Activated naive CD4-positive, alpha-beta T cell treated with anti-CD3 and anti-CD28 coated beads, Interleukin-2, amount 50 U/mL, for 72 hours (primary cell): ENCODE measurements around the gene KIF16B. TPM values are rescaled to one million over a fixed set of nuclear protein-coding genes. Genes with fewer than 3 reads are reported as not detected.

Experiments used
- ATAC-seq, 2 donors: fragments of 150-1000 bp; cut with Tn5 transposase; 2 replicates each; pipeline ENCODE4 v1.10.0; 2021; ENCODE audit warnings: mild to moderate bottlenecking in 2 of 2, moderate library complexity in 2 of 2
- DNase-seq, 2 donors: peaks; one replicate each; pipeline ENCODE4 v3.0.0; 2021 to 2022; ENCODE audit warnings: low spot score in 2 of 2
- H3K27ac Mint-ChIP-seq, 2 donors: one replicate each; pipeline ENCODE4 v1.8.0; 2022; ENCODE audit warnings: mild to moderate bottlenecking in 2 of 2, mixed read lengths in 2 of 2
- H3K36me3 Mint-ChIP-seq, 2 donors: one replicate each; pipeline ENCODE4 v1.8.0; 2022; ENCODE audit warnings: mixed read lengths in 2 of 2
- H3K9me3 Mint-ChIP-seq, 2 donors: one replicate each; pipeline ENCODE4 v1.8.0; 2022; ENCODE audit warnings: mixed read lengths in 2 of 2
- total RNA-seq, 2 donors: library from RNA; stranded (reverse); gene quantifications; one replicate each; pipeline ENCODE4 v1.2.3, GENCODE V29; 2022

Gene KIF16B
- 1 to 10 TPM; 8.3 to 8.9 TPM for total RNA-seq

DNA sequence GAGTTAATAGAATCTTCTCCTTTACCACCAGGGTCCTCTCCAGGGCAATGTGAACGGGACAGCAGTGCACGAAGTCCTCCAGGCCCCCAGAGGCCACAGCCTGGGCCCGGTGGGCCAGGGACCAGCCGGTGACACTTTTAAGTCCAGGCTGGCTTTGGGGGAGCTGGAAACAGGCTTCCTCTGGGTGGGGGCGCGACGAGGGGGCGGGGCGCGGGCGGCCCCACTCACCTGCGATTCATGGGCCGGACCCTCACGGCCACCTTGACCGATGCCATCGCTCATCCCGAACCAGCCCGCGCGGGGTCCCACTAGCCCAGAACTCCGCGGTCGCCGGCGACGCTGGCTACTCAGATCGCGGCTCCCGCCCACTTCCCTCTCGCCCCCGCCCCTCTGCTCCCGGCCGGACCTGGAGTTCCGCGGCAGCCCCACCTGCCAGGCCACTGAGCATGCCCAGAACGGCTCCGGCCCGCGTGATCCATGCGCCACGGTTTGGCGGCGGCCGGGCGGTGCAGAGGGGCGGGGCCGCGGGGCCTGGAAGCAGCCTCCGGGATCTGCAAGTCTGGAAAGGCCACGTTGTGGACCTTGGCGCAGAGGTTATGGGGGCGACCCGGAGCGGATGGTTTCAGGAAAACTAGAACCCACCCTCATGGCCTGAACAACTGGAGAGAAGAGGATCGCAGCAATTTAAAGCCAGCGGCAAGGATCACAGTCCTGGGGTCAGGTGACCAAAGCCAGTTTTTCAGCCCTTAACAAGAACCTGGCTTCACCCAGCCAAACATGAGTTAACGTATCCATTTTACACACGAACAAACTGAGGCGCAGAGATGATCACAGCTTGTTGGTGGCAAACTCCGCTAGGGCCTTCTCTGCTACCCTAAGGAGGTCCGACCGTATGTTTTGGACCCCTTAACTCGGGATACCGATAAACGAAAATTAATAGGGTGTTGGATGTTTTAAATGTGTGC, at the start of gene KIF16B:
TSS of gene KIF16B (minus strand) at position 448 of the 965 bp plus-strand sequence. CDS start at position 275, 173 bp downstream.
- Mint-ChIP-seq H3K9me3 (no peaks in the 10 kb centered on the region), H3K36me3 (peaks cover 0 to 5% of the 10 kb centered on the region in 2 donors), H3K27ac (peak within 1 kb of the TSS; percentile 44 to 86)
- peak; percentile 81 to 89 for ATAC-seq
- DNase-seq, result peak; percentile 90 to 96

DNA sequence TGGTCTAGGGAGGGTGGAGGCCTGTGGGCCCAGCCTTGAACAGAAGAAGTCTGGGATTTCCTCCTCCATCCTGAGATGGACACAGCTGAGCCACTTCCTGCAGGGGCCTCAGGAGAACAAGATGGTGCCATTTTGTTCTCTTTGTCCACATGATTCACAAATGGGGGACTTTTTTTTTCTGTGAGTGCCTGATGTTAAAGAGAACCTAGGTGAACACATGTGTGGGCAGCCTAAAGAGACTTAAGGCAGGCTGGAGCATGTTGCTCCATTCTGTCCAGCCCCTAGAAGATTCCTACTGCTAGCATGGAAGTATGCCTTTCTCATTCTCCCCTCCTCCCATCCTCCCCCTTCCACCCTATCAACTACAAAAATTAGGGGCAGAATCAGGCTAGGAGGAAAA, 49.3 kb upstream of the KIF16B start:
- peaks cover 0 to 3% of the 10 kb centered on the region in 2 donors for H3K9me3 Mint-ChIP-seq
- peaks cover 0 to 6% of the 10 kb centered on the region in 2 donors for H3K36me3 Mint-ChIP-seq
- DNase-seq (no peak), ATAC-seq (no peak)
- H3K27ac Mint-ChIP-seq, result no peak overlapping the region

GRCh38 chr20:16621435-16622141, 48.3 kb upstream of the KIF16B start:
- ATAC-seq, result no peak
- DNase-seq, result no peak
- peaks cover 3 to 16% of the 10 kb centered on the region in 2 donors for H3K36me3 Mint-ChIP-seq

GRCh38 chr20:16620961-16621360, 47.7 kb upstream of the KIF16B start:
- Mint-ChIP-seq H3K36me3 (peaks cover 6 to 18% of the 10 kb centered on the region in 2 donors), H3K27ac (no peak overlapping the region), H3K9me3 (peaks cover 6 to 12% of the 10 kb centered on the region in 2 donors)
- ATAC-seq, result no peak
- DNase-seq, result no peak

More at GRCh38 chr20:16621435-16622141, 48.3 kb upstream of the KIF16B start:
- no peak overlapping the region for H3K27ac Mint-ChIP-seq
- peaks cover 3 to 9% of the 10 kb centered on the region in 2 donors for H3K9me3 Mint-ChIP-seq

- ATAC-seq, result no peak
These were observed 46.7 kb upstream of the KIF16B start for GRCh38 chr20:16619953-16620352.

GRCh38 chr20:16617056-16617455, 43.8 kb upstream of the KIF16B start:
- Mint-ChIP-seq H3K27ac (no peak overlapping the region), H3K9me3 (peaks cover 6 to 8% of the 10 kb centered on the region in 2 donors), H3K36me3 (peaks cover 6 to 15% of the 10 kb centered on the region in 2 donors)
- ATAC-seq (no peak), DNase-seq (no peak)

More at GRCh38 chr20:16619953-16620352, 46.7 kb upstream of the KIF16B start:
- Mint-ChIP-seq H3K36me3 (peaks cover 6 to 18% of the 10 kb centered on the region in 2 donors), H3K9me3 (peaks cover 6 to 12% of the 10 kb centered on the region in 2 donors), H3K27ac (peak overlapping the region in 1 of 2 donors; percentile 1)
- DNase-seq, result no peak

GRCh38 chr20:16616317-16616716, 43.1 kb upstream of the KIF16B start:
- DNase-seq (no peak), ATAC-seq (no peak)
- Mint-ChIP-seq H3K27ac (no peak overlapping the region), H3K36me3 (peaks cover 6 to 15% of the 10 kb centered on the region in 2 donors), H3K9me3 (peaks cover 6 to 8% of the 10 kb centered on the region in 2 donors)

- ATAC-seq (no peak), DNase-seq (no peak)
- H3K27ac Mint-ChIP-seq, result no peak overlapping the region
- peaks cover 6 to 15% of the 10 kb centered on the region in 2 donors for H3K36me3 Mint-ChIP-seq
- H3K9me3 Mint-ChIP-seq, result peaks cover 6 to 8% of the 10 kb centered on the region in 2 donors
These were observed 42.0 kb upstream of the KIF16B start for GRCh38 chr20:16615199-16615598.

DNA sequence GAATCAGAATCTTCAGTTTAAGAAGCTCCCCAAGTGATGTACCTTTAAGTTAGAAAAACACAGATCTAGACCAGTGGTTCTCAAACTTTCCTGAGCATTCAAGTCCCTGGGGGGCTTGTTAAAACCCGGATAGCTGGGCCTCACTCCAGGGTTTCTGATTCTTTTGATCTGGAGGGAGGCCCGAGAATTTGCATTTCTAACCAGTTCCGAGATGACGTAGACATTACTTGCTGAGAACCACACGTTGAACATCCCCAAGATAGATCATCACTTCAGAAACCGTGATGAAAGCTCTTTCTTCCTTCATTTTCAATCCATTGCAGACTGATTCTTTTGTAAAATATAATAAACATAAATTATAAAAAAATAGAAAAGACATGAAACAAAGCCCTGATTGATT, 40.7 kb upstream of the KIF16B start:
- H3K27ac Mint-ChIP-seq, result no peak overlapping the region
- peaks cover 6 to 15% of the 10 kb centered on the region in 2 donors for H3K36me3 Mint-ChIP-seq
- no peak for DNase-seq
- ATAC-seq, result no peak
- peaks cover 6 to 8% of the 10 kb centered on the region in 2 donors for H3K9me3 Mint-ChIP-seq

DNA sequence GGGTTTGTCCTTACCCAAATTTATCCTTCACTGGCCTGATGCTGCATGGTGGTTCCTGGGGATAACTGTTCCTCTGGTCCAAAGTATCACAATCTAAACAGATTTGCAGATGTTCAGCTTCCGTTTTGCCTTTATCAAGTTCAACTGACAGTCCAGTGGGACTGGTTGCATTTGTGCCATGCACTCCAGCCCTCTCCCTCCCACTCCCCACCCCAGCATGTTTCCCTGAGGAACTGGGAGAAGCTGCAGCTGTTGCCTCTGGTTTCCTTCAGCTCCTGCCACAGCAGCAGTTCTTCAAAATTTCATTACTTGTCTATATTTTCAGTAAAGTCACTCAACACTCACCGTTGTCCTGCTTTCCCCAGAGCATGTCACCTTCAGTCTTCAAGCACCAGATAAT, 39.5 kb upstream of the KIF16B start:
- H3K27ac Mint-ChIP-seq, result no peak overlapping the region
- no peak for DNase-seq
- peaks cover 6 to 14% of the 10 kb centered on the region in 2 donors for H3K36me3 Mint-ChIP-seq
- no peak for ATAC-seq
- H3K9me3 Mint-ChIP-seq, result peaks cover 6 to 8% of the 10 kb centered on the region in 2 donors

- no peak overlapping the region for H3K27ac Mint-ChIP-seq
These were observed 38.6 kb upstream of the KIF16B start for GRCh38 chr20:16611817-16612216.

DNA sequence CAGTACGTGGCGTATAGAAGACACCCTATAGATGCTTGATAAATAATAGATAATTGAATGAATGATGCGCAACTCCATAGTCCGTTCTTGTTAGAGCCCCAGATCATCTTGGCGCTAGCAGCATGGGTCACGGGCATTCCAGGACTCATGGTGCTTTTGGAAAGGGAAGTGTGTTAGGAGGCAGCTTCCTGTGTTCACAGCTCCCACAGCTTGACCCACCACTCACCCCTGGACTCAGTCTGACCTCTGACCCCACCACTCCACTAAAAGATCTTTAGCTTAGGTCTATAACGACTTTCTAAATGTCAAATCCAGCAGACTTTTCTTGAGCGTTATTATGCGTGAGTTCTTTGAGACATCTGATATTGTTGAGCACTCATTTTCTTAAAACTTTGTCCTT, 35.8 kb upstream of the KIF16B start:
- ATAC-seq (no peak), DNase-seq (no peak)
- Mint-ChIP-seq H3K9me3 (no peaks in the 10 kb centered on the region), H3K27ac (no peak overlapping the region), H3K36me3 (no peaks in the 10 kb centered on the region)

More at GRCh38 chr20:16611817-16612216, 38.6 kb upstream of the KIF16B start:
- H3K36me3 Mint-ChIP-seq, result peaks cover 5% of the 10 kb centered on the region in 2 donors
- DNase-seq, result no peak
- H3K9me3 Mint-ChIP-seq, result peaks cover 5% of the 10 kb centered on the region in 2 donors
- no peak for ATAC-seq

GRCh38 chr20:16608277-16608650, 35.0 kb upstream of the KIF16B start:
- DNase-seq, result no peak
- no peaks in the 10 kb centered on the region for H3K9me3 Mint-ChIP-seq
- H3K27ac Mint-ChIP-seq, result no peak overlapping the region
- no peak for ATAC-seq
- H3K36me3 Mint-ChIP-seq, result no peaks in the 10 kb centered on the region

GRCh38 chr20:16607364-16608276, 34.4 kb upstream of the KIF16B start:
- Mint-ChIP-seq H3K36me3 (no peaks in the 10 kb centered on the region), H3K9me3 (no peaks in the 10 kb centered on the region), H3K27ac (no peak overlapping the region)
- no peak for ATAC-seq
- no peak for DNase-seq

DNA sequence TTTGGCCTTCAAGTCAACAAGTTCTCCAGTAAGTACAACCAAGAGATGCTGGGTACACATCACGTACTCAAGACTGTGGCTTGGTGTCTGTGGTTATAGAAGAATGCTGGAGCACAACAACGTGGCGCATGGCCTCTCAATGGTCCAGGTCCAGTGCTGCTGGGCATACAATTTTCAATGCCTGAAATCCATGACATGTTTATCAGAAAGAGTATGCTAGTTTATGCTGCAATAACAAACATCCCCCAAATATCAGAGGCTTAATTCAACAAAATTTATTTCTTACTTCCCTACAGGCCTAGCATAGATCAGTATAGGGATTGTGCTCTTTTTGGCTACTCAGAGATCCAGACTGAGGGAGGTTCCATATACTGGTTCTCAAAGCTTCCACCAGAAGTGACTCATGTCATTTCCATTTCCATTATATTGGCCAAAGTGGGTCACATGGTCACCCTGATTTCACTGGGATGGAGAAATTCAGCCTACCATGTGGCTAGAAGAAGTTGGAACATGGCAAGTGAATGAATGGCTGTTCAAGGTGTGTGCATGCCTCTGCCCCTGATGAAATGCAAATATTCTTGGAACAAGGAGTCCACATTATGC, 33.3 kb upstream of the KIF16B start:
- H3K27ac Mint-ChIP-seq, result no peak overlapping the region

DNA sequence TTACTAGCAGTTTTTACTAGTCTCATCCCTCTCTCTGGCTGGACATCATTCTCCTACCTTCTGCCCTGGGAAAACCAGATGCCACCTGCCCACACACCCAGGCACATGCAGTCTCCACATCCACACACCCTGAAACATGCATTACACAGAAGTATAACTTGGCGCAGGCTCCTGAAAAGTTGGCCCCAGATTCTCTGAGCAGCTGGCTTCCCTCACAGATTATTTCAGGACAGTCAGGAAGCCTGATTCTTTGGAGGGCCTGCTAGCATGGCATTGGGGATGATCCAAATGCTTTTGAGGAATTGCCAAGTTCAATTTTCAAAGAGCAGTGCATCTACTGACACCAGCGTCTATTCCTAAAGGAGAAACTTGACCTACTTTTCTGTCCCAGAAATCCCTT, 27.8 kb upstream of the KIF16B start:
- Mint-ChIP-seq H3K27ac (no peak overlapping the region), H3K9me3 (no peaks in the 10 kb centered on the region), H3K36me3 (no peaks in the 10 kb centered on the region)
- DNase-seq (no peak), ATAC-seq (no peak)

More for the DNA sequence above, 33.3 kb upstream of the KIF16B start:
- ATAC-seq (no peak), DNase-seq (no peak)
- no peaks in the 10 kb centered on the region for H3K36me3 Mint-ChIP-seq
- no peaks in the 10 kb centered on the region for H3K9me3 Mint-ChIP-seq
